SK-N-SH (cell line): Measurements from ENCODE around the gene LIX1L. TPM values are rescaled to one million over a fixed set of nuclear protein-coding genes. Genes with fewer than 3 reads are reported as not detected.

Experiments used
- CTCF ChIA-PET: fragments of 300-600, 350-600 bp; formaldehyde crosslinking; extraction: SDS; loops from one replicate; lab custom pipeline; 2021; lab: Yijun Ruan, JAX
- POLR2A ChIA-PET: fragments of 350-600 bp; sonication (Branson Sonifier 250); formaldehyde crosslinking; extraction: SDS; loops from one replicate; lab custom pipeline; 2020; ENCODE audit warnings: antibody characterized with exemption, inconsistent platforms; lab: Yijun Ruan, JAX
- DNase-seq: peaks from one replicate; pipeline ENCODE4 v3.0.0; 2012
- H2AFZ ChIP-seq: fragments of 200-600 bp; sonication (generic); 2 replicates; pipeline ENCODE4 v1.8.1; 2016; ENCODE audit warnings: antibody characterized with exemption, mild to moderate bottlenecking, low read depth
- H3F3A ChIP-seq: fragments of 200-600 bp; sonication (generic); replicated peaks from 2 replicates; pipeline ENCODE3; 2016; ENCODE audit warnings: antibody characterized with exemption, mild to moderate bottlenecking; ENCODE audit not compliant: insufficient read depth
- H3K27ac ChIP-seq, 2 experiments: fragments of 200-500 bp in 1 of 2; fragments of 200-600 bp in 1 of 2; sonication (Bioruptor generic) in 1 of 2; sonication (generic), shearing (Covaris generic) in 1 of 2; 2 replicates each; pipeline versions ENCODE4 v1.5.1 to v1.6.1; 2014 to 2016; ENCODE audit warnings: low read depth in 2 of 2, inconsistent platforms in 1 of 2, low read length in 1 of 2, mild to moderate bottlenecking in 1 of 2, mixed read lengths in 1 of 2
- H3K27me3 ChIP-seq: fragments of 200-600 bp; sonication (generic), shearing (Covaris generic); 2 replicates; pipeline ENCODE4 v1.6.1; 2016; ENCODE audit warnings: mixed run types; ENCODE audit not compliant: insufficient read depth
- H3K36me3 ChIP-seq, 2 experiments: fragments of 200-500 bp in 1 of 2; fragments of 200-600 bp in 1 of 2; sonication (Bioruptor generic) in 1 of 2; sonication (generic) in 1 of 2; replicated peaks in 1 of 2; 2 replicates each; pipeline versions ENCODE3 to v1.5.1; 2014 to 2016; ENCODE audit warnings: low read length in 1 of 2, mild to moderate bottlenecking in 1 of 2; ENCODE audit not compliant: insufficient read depth in 2 of 2, control insufficient read depth in 1 of 2
- H3K4me1 ChIP-seq, 2 experiments: fragments of 200-500 bp in 1 of 2; fragments of 200-600 bp in 1 of 2; sonication (Bioruptor generic) in 1 of 2; sonication (generic), shearing (Covaris generic) in 1 of 2; 2 replicates each; pipeline versions ENCODE4 v1.5.1 to v1.6.1; 2014 to 2016; ENCODE audit warnings: low read depth in 1 of 2, low read length in 1 of 2, mixed run types in 1 of 2; ENCODE audit not compliant: insufficient read depth in 2 of 2, control insufficient read depth in 1 of 2
- H3K4me2 ChIP-seq: fragments of 200-600 bp; sonication (generic), shearing (Covaris generic); 2 replicates; pipeline ENCODE4 v1.6.1; 2017; ENCODE audit warnings: mixed run types
- H3K4me3 ChIP-seq, 2 experiments: fragments of 200-500 bp in 1 of 2; fragments of 200-600 bp in 1 of 2; sonication (Bioruptor generic) in 1 of 2; sonication (generic), shearing (Covaris generic) in 1 of 2; 2 replicates each; pipeline versions ENCODE4 v1.5.1 to v1.8.1; 2014 to 2016; ENCODE audit warnings: low read depth in 2 of 2, inconsistent platforms in 1 of 2, low read length in 1 of 2, mild to moderate bottlenecking in 1 of 2, mixed read lengths in 1 of 2, moderate library complexity in 1 of 2
- H3K79me2 ChIP-seq: fragments of 200-600 bp; sonication (generic); 2 replicates; pipeline ENCODE4 v1.8.1; 2017; ENCODE audit warnings: mild to moderate bottlenecking; ENCODE audit not compliant: insufficient read depth
- H3K9ac ChIP-seq: fragments of 200-600 bp; sonication (generic); 2 replicates; pipeline ENCODE4 v1.6.1; 2017; ENCODE audit warnings: mixed run types
- H3K9me2 ChIP-seq: fragments of 200-600 bp; sonication (generic); 2 replicates; pipeline ENCODE4 v1.6.1; 2017; ENCODE audit warnings: mixed run types
- H3K9me3 ChIP-seq: fragments of 200-600 bp; sonication (generic); 2 replicates; pipeline ENCODE4 v1.6.1; 2017; ENCODE audit warnings: mixed run types, mild to moderate bottlenecking, moderate library complexity
- H4K20me1 ChIP-seq: fragments of 200-600 bp; sonication (generic); 2 replicates; pipeline ENCODE4 v1.6.1; 2017; ENCODE audit warnings: mild to moderate bottlenecking, mixed run types; ENCODE audit not compliant: insufficient read depth
- CHD2 ChIP-seq: fragments of 150-350 bp; IDR thresholded peaks from 2 replicates; pipeline ENCODE4 v1.6.1; 2018; ENCODE audit warnings: low read length; ENCODE audit not compliant: partially characterized antibody
- ELF1 ChIP-seq: IDR thresholded peaks from 2 replicates; pipeline ENCODE4 v1.4.0; 2012
- EP300 ChIP-seq, 2 experiments: IDR thresholded peaks; 2 replicates each; pipeline versions ENCODE4 v1.4.0 to v1.6.1; 2012; ENCODE audit warnings: borderline replicate concordance in 1 of 2, low read depth in 1 of 2, low read length in 1 of 2
- FOSL2 ChIP-seq: IDR thresholded peaks from 2 replicates; pipeline ENCODE4 v1.4.0; 2012; ENCODE audit warnings: low read depth, mild to moderate bottlenecking, moderate library complexity, borderline replicate concordance
- FOXJ3 ChIP-seq: sonication (generic); formaldehyde crosslinking; IDR thresholded peaks from 2 replicates; pipeline ENCODE4 v1.5.1; 2020; ENCODE audit warnings: mild to moderate bottlenecking, missing genetic modification reagents
- GATA2 ChIP-seq: sonication (generic); formaldehyde crosslinking; IDR thresholded peaks from 2 replicates; pipeline ENCODE4 v1.5.0; 2020; ENCODE audit warnings: mild to moderate bottlenecking, missing genetic modification reagents
- JUND ChIP-seq: IDR thresholded peaks from 2 replicates; pipeline ENCODE4 v1.4.0; 2012
- MAX ChIP-seq: IDR thresholded peaks from 2 replicates; pipeline ENCODE4 v1.4.0; 2012; ENCODE audit warnings: low read depth
- MEF2A ChIP-seq: IDR thresholded peaks from 2 replicates; pipeline ENCODE4 v1.4.0; 2012; ENCODE audit warnings: low read depth, borderline replicate concordance
- POLR2AphosphoS5 ChIP-seq: IDR thresholded peaks from 2 replicates; pipeline ENCODE4 v1.6.1; 2012; ENCODE audit warnings: low read depth, low read length
- RAD21 ChIP-seq: IDR thresholded peaks from 2 replicates; pipeline ENCODE4 v1.6.1; 2012; ENCODE audit warnings: mild to moderate bottlenecking, low read length
- RFX5 ChIP-seq: IDR thresholded peaks from 2 replicates; pipeline ENCODE4 v1.6.1; 2012; ENCODE audit warnings: mild to moderate bottlenecking, improper control_type of control experiment, low read length
- RXRA ChIP-seq: IDR thresholded peaks from 2 replicates; pipeline ENCODE4 v1.4.0; 2012; ENCODE audit warnings: low read depth, mild to moderate bottlenecking, borderline replicate concordance
- TAF1 ChIP-seq: IDR thresholded peaks from 2 replicates; pipeline ENCODE4 v1.6.1; 2012; ENCODE audit warnings: low read depth, mild to moderate bottlenecking, low read length, moderate library complexity, borderline replicate concordance
- TEAD4 ChIP-seq: IDR thresholded peaks from 2 replicates; pipeline ENCODE4 v1.4.0; 2012; ENCODE audit warnings: mild to moderate bottlenecking, borderline replicate concordance; ENCODE audit not compliant: insufficient read depth
- ZBTB33 ChIP-seq: IDR thresholded peaks from 2 replicates; pipeline ENCODE4 v1.4.0; 2012; ENCODE audit warnings: low read depth, borderline replicate concordance
- WGBS: methylation state at CpG from one replicate; pipeline ENCODE4 v1.1.6; 2017; ENCODE audit warnings: low lambda C conversion rate; 5-methylcytosine and 5-hydroxymethylcytosine counted together
- polyA plus RNA-seq, 3 experiments: library from polyadenylated mRNA; depleted of rRNA; stranded (reverse); fragments of >200 nt; gene quantifications; 2 replicates each; pipeline ENCODE4 v1.2.3, GENCODE V29; 2012
- TF ChIP-seq, protein P1 (sequence below): fragments of 200-600 bp; sonication (generic); IDR thresholded peaks from 2 replicates; pipeline ENCODE4 v1.6.1; 2017; ENCODE audit warnings: antibody characterized with exemption, mild to moderate bottlenecking, moderate library complexity

LIX1L gene
- polyA plus RNA-seq, 1 of the 3 experiments (the other 2 are of a cell fraction): 39.1 TPM

- TF ChIP-seq RFX5 (no peak), TAF1 (no peak), POLR2AphosphoS5 (no peak), EP300 (IDR thresholded peaks at IDR 0.05; ENCODE audit: borderline replicate concordance in 1 of 2, low read depth in 1 of 2, low read length in 1 of 2) (no peak), RXRA (no peak), CHD2 (no peak), RAD21 (no peak), TEAD4 (no peak), FOXJ3 (no peak), MAX (no peak), ELF1 (no peak), MEF2A (no peak), JUND (no peak), FOSL2 (no peak), GATA2 (CRISPR knock-in tag) (no peak), ZBTB33 (no peak)
- TF ChIP-seq, protein P1, sequence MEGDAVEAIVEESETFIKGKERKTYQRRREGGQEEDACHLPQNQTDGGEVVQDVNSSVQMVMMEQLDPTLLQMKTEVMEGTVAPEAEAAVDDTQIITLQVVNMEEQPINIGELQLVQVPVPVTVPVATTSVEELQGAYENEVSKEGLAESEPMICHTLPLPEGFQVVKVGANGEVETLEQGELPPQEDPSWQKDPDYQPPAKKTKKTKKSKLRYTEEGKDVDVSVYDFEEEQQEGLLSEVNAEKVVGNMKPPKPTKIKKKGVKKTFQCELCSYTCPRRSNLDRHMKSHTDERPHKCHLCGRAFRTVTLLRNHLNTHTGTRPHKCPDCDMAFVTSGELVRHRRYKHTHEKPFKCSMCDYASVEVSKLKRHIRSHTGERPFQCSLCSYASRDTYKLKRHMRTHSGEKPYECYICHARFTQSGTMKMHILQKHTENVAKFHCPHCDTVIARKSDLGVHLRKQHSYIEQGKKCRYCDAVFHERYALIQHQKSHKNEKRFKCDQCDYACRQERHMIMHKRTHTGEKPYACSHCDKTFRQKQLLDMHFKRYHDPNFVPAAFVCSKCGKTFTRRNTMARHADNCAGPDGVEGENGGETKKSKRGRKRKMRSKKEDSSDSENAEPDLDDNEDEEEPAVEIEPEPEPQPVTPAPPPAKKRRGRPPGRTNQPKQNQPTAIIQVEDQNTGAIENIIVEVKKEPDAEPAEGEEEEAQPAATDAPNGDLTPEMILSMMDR: no peak
- no peak overlapping the region for H3K27ac ChIP-seq
- peaks cover 4 to 8% of the 10 kb centered on the region in 2 experiments for H3K36me3 ChIP-seq
- no peaks in the 10 kb centered on the region for H3K9me3 ChIP-seq
- POLR2A ChIA-PET: interaction anchor here (2.8 kb wide), 1 partner anchor 26 kb away, joined by 9 read pairs; the partner anchor contains the start of gene RBM8A
- H3K27me3 ChIP-seq: no peaks in the 10 kb centered on the region
- peaks cover 23% of the 10 kb centered on the region for H3F3A ChIP-seq
- peaks cover 21 to 28% of the 10 kb centered on the region in 2 experiments; a peak in 3 of 4 replicates for H3K4me1 ChIP-seq
- no peak for DNase-seq
- WGBS: 92% methylated on average over 6 of the region's 6 CpGs
- H3K4me2 ChIP-seq: no peak overlapping the region
- H3K9ac ChIP-seq: no peak overlapping the region
- H3K9me2 ChIP-seq: no peaks in the 10 kb centered on the region
- CTCF ChIA-PET: interaction anchor here (1.4 to 4.1 kb wide), 5 partner anchors 11 to 62 kb away, joined by 3 to 17 read pairs (median 5); partner anchors contain the start of genes ANKRD34A, POLR3GL and RBM8A
- H3K79me2 ChIP-seq: peaks cover 86% of the 10 kb centered on the region
- H3K4me3 ChIP-seq: no peak overlapping the region
- H2AFZ ChIP-seq: no peak overlapping the region
- no peaks in the 10 kb centered on the region; the same call in 1 of the 2 replicates for H4K20me1 ChIP-seq
Observed at GRCh38 chr1:145953861-145954260, 4.0 kb downstream of the LIX1L start.
